ENCODE measurements around the gene PAF1.

The PAF1 gene

DNA sequence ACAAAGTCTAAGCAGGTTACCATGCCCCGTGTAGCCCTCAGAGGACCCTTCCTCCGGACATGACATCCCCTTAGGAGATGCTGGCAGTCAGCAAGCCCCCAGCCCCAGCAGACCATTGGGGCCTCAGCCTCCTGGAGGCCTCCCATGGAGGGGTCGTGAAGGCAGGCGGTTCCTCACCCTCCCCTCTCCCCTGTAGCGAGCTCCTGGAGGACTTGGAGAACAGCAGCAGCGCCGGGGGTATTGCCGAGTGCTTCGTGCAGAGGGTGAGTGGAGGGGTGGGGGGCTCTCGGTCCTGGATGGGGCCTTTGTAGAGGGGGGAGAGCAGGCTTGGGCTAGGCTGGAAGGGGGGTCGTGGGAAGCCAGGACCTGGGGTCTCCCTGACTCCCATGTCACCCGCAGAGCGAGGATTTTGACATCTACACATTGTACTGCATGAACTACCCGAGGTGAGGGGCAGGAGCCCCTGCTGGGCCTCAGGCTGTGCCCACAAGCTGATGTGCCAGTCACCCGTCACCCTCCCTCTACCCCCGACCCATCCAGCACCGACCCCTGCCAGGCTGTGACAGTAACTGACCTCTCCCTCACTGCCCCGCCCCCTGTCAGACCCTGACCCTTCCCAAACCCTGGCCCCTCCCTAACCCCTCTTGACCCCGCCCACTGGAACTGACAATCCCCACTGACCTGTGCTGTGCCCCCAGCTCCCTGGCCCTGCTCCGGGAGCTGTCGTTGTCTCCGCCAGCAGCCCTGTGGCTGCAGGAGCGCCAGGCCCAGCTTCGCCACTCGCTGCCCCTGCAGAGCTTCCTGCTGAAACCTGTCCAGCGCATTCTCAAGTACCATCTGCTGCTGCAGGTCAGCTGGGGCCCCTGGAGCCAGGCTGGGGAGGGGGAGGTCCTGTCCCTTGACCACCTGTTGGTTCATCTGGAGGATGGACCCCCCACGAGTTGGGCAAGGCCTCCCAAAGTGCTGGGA, 25.5 kb upstream of the PAF1 start:
- peak; percentile 57 for DNase-seq

- DNase-seq, result no peak
Observed at GRCh38 chr19:39415111-39416046, 24.5 kb upstream of the PAF1 start.

DNA sequence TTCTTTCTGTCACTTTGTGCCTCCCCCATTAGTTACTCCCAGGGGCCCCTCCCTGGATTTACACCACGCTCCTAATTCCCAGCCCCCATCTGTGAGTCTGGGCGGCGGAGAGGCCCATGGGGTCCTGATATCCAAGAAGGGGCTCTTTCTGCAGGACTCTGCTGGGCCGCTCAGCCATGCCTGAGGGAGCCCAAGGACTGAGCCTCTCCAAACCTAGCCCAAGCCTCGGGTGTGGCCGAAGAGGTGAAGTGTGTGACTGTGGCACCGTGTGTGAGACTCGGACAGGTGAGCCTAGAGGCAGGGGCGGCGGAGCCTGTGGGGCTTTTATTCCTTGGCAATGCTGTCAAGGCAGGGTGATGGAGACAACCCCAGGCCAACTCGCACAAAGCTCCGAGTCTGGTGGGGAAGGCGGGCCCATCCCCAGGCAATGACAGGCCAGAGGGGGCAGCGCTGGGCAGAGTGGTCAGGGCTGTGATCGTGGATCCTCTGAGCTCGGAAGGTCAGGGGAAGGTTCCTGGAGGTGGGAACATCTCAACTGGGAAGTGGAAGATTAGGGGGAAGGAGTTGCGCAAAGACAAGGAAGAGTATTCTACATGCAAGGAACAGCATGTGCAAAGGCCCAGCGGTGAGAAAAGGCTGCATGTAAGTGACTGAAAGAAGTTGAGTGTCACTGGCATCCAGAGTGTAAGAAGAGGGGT, 23.2 kb upstream of the PAF1 start:
- DNase-seq, result no peak

DNA sequence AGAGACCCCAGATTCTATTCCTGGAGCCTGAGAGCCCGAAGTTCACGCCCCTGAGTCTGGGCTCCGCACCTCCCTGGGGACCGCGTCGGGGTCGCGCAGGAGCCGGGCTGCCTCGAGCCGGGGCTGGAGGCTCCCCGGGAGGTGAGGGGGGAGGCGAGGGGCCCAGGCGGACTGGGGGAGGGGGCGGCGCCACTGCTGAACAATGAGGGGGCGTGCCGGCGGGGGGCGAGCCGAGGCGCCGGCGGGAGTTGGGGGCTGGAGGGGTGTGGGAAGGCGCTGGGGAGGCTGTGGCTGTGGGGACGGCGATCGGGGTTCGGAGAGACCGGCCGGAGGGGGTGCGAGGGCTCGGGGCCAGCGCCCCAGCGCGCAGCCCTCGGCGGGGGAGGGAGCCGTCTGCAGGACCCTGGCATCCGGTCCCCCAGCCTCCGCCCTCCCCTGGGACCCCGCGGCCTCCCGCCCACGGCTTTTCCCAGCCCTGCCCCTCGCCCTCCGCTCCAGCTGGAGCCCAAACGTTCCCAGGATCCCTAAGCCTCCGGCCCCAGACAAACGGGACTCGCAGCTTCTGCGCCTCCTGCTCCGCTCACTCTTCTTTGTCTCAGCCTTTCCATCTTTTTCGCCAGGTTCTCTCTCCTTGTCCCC, 22.5 kb upstream of the PAF1 start:
- peak; percentile 57 for DNase-seq

GRCh38 chr19:39412867-39413271, 22.0 kb upstream of the PAF1 start:
- peak; percentile 60 for DNase-seq

GRCh38 chr19:39412100-39412866, 21.4 kb upstream of the PAF1 start, which contains the start of gene PLEKHG2:
PLEKHG2 (plus strand) TSS chr19:39412669; CDS start chr19:39414087, 1,418 bp downstream.
- peak; percentile 100 for DNase-seq

DNA sequence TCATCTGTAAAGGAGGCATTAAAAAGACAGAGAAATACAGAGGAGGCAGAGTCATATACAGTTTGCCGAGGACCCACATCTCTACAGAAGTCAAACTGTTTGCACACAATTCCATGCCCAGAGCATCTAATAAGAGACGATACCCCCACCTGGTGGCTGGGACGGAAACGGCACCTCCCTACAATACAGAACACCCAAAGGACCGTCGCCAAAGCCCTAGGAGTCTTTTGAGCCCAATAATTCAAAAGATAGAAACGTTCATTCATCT, 20.9 kb upstream of the PAF1 start:
- DNase-seq, result peak; percentile 98

DNA sequence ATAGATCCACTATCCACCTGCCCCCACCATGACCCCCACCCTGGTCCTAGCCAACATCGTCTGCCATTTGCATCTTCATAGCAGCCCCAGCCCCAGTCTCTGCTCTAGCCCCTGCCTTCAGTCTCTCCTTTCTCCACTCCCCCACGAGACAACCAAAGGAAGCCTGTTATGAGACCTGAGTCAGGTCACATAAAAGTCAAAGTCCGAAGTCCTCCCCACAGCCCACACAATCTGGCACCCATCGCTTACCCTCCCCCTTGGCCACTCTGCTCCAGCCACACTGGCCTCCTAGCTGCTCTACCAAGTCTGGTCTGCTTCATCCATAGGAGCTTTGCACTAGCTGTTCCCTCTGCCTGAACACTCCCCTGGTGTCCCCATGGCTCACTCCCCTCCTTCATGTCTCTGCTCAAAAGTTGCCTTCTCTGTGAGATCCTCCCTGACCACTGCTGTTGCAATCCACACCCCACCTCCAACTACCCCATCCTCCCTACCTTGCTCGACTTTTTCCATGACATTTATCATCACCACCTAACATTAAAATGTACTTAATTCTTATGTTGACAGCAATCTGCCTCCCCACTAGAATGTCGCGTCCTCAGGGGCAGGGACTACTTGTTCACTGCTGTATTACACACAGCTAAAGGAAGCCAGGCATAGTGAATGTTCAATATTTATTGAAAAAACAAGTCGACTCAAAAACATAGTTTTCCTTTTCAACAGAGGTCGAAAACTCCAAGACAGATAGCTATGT, 20.4 kb upstream of the PAF1 start:
- DNase-seq, result peak; percentile 76

- no peak for DNase-seq
Observed at GRCh38 chr19:39410831-39411080, 19.9 kb upstream of the PAF1 start.

GRCh38 chr19:39410017-39410830, 19.3 kb upstream of the PAF1 start:
- peak; percentile 85 for DNase-seq

- DNase-seq, result peak; percentile 99
Observed at GRCh38 chr19:39409208-39410016, 18.5 kb upstream of the PAF1 start.

- peak; percentile 70 for DNase-seq
Observed at GRCh38 chr19:39408392-39409207, 17.7 kb upstream of the PAF1 start.

DNA sequence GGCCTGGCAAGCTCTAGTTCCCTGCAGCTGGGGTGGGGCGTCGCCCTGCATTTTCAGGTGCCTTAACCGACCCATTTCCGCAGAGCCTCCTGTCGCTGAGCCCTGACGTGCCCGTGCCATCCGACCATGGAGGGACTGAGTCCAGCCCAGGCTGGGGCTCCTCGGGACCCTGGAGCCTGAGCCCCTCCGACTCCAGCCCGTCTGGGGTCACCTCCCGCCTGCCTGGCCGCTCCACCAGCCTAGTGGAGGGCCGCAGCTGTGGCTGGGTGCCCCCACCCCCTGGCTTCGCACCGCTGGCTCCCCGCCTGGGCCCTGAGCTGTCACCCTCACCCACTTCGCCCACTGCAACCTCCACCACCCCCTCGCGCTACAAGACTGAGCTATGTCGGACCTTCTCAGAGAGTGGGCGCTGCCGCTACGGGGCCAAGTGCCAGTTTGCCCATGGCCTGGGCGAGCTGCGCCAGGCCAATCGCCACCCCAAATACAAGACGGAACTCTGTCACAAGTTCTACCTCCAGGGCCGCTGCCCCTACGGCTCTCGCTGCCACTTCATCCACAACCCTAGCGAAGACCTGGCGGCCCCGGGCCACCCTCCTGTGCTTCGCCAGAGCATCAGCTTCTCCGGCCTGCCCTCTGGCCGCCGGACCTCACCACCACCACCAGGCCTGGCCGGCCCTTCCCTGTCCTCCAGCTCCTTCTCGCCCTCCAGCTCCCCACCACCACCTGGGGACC, 16.9 kb upstream of the PAF1 start:
- DNase-seq, result peak; percentile 82

GRCh38 chr19:39407410-39407659, 16.4 kb upstream of the PAF1 start:
- DNase-seq, result no peak

- peak; percentile 94 for DNase-seq
Observed at GRCh38 chr19:39406656-39407409, 15.9 kb upstream of the PAF1 start, which contains the start of gene ZFP36. ZFP36 (plus strand) TSS chr19:39406847; CDS start chr19:39406905, 58 bp downstream.

- DNase-seq, result peak; percentile 59
Observed at GRCh38 chr19:39405958-39406655, 15.2 kb upstream of the PAF1 start.

Measured in DMS53 (cell line).